ENCODE results near the gene DPM2.

Gene DPM2

DNA sequence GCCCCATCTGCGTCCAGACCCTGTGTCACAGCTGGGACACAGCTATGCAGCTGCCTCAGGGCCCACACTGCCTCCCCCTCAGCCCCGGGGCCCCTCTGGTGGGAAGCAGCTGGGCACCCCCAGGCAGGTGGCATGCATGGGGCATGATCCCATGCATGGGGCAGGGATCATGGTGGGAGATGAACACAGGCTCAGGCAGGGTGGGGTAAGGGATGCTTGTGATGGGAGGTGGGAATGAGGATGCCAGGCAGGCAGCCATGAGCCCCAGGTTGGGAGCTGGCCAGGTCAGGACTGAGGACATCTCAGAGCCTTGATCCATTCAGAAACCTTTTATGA, 23.5 kb upstream of the DPM2 start:
- H3K27ac ChIP-seq (ENCODE audit: low read length): no peak overlapping the region
- no peaks in the 10 kb centered on the region for H3K36me3 ChIP-seq (ENCODE audit: control insufficient read depth in 1 of 2, insufficient read depth in 2 of 2, low read length in 2 of 2)
- no peak overlapping the region for H3K4me3 ChIP-seq (ENCODE audit: low read depth in 1 of 2, low read length in 2 of 2)
- no peaks in the 10 kb centered on the region for H3K27me3 ChIP-seq (ENCODE audit: low read depth, low read length)
- H3K9me3 ChIP-seq (ENCODE audit: control insufficient read depth in 1 of 2, low read length in 2 of 2): no peaks in the 10 kb centered on the region
- peaks cover 36 to 44% of the 10 kb centered on the region in 2 donors for H3K4me1 ChIP-seq (ENCODE audit: control insufficient read depth in 1 of 2, insufficient read depth in 2 of 2, low read length in 2 of 2)

GRCh38 chr9:127960410-127961154, 22.9 kb upstream of the DPM2 start:
- Histone ChIP-seq H3K4me3 (ENCODE audit: low read depth in 1 of 2, low read length in 2 of 2) (no peak overlapping the region), H3K36me3 (ENCODE audit: control insufficient read depth in 1 of 2, insufficient read depth in 2 of 2, low read length in 2 of 2) (no peaks in the 10 kb centered on the region), H3K9me3 (ENCODE audit: control insufficient read depth in 1 of 2, low read length in 2 of 2) (no peaks in the 10 kb centered on the region), H3K4me1 (ENCODE audit: control insufficient read depth in 1 of 2, insufficient read depth in 2 of 2, low read length in 2 of 2) (peaks cover 35 to 47% of the 10 kb centered on the region in 2 donors), H3K27me3 (ENCODE audit: low read depth, low read length) (no peaks in the 10 kb centered on the region), H3K27ac (ENCODE audit: low read length) (peak overlapping the region; percentile 87)

- no peaks in the 10 kb centered on the region for H3K36me3 ChIP-seq (ENCODE audit: control insufficient read depth in 1 of 2, insufficient read depth in 2 of 2, low read length in 2 of 2)
- no peak overlapping the region for H3K4me3 ChIP-seq (ENCODE audit: low read depth in 1 of 2, low read length in 2 of 2)
- no peaks in the 10 kb centered on the region for H3K9me3 ChIP-seq (ENCODE audit: control insufficient read depth in 1 of 2, low read length in 2 of 2)
- peaks cover 33 to 54% of the 10 kb centered on the region in 2 donors for H3K4me1 ChIP-seq (ENCODE audit: control insufficient read depth in 1 of 2, insufficient read depth in 2 of 2, low read length in 2 of 2)
- peak overlapping the region; percentile 87 for H3K27ac ChIP-seq (ENCODE audit: low read length)
- H3K27me3 ChIP-seq (ENCODE audit: low read depth, low read length): no peaks in the 10 kb centered on the region
Measured at GRCh38 chr9:127959841-127960409, 22.3 kb upstream of the DPM2 start.

DNA sequence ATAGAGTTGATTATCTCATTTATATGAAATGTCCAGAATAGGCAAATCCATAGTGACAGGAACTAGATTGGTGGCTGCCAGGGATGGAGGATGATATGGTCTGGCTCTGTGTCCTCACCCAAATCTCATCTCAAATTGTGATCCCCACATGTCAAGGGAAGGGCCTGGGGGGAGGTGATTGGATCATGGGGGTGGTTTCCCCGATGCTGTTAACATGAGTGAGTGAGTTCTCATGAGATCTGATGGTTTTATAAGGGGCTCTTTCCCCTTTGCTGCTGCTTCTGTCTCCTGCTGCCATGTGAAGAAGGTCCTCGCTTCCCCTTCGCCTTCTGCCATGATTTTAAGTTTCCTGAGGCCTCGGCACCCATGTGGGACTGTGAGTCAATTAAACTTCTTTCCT, 21.7 kb upstream of the DPM2 start:
- no peak overlapping the region for H3K27ac ChIP-seq (ENCODE audit: low read length)
- no peaks in the 10 kb centered on the region for H3K27me3 ChIP-seq (ENCODE audit: low read depth, low read length)
- peaks cover 35 to 57% of the 10 kb centered on the region in 2 donors for H3K4me1 ChIP-seq (ENCODE audit: control insufficient read depth in 1 of 2, insufficient read depth in 2 of 2, low read length in 2 of 2)
- H3K4me3 ChIP-seq (ENCODE audit: low read depth in 1 of 2, low read length in 2 of 2): no peak overlapping the region
- H3K9me3 ChIP-seq (ENCODE audit: control insufficient read depth in 1 of 2, low read length in 2 of 2): no peaks in the 10 kb centered on the region
- no peaks in the 10 kb centered on the region for H3K36me3 ChIP-seq (ENCODE audit: control insufficient read depth in 1 of 2, insufficient read depth in 2 of 2, low read length in 2 of 2)

- Histone ChIP-seq H3K27ac (ENCODE audit: low read length) (no peak overlapping the region), H3K4me1 (ENCODE audit: control insufficient read depth in 1 of 2, insufficient read depth in 2 of 2, low read length in 2 of 2) (peaks cover 33 to 55% of the 10 kb centered on the region in 2 donors), H3K4me3 (ENCODE audit: low read depth in 1 of 2, low read length in 2 of 2) (no peak overlapping the region), H3K36me3 (ENCODE audit: control insufficient read depth in 1 of 2, insufficient read depth in 2 of 2, low read length in 2 of 2) (no peaks in the 10 kb centered on the region), H3K9me3 (ENCODE audit: control insufficient read depth in 1 of 2, low read length in 2 of 2) (no peaks in the 10 kb centered on the region), H3K27me3 (ENCODE audit: low read depth, low read length) (no peaks in the 10 kb centered on the region)
Measured at GRCh38 chr9:127958728-127959127, 21.1 kb upstream of the DPM2 start.

GRCh38 chr9:127955294-127956015, 17.8 kb upstream of the DPM2 start:
- H3K4me3 ChIP-seq (ENCODE audit: low read depth in 1 of 2, low read length in 2 of 2): no peak overlapping the region
- H3K9me3 ChIP-seq (ENCODE audit: control insufficient read depth in 1 of 2, low read length in 2 of 2): no peaks in the 10 kb centered on the region
- H3K36me3 ChIP-seq (ENCODE audit: control insufficient read depth in 1 of 2, insufficient read depth in 2 of 2, low read length in 2 of 2): no peaks in the 10 kb centered on the region
- H3K27ac ChIP-seq (ENCODE audit: low read length): peak overlapping the region; percentile 83
- H3K27me3 ChIP-seq (ENCODE audit: low read depth, low read length): no peaks in the 10 kb centered on the region
- H3K4me1 ChIP-seq (ENCODE audit: control insufficient read depth in 1 of 2, insufficient read depth in 2 of 2, low read length in 2 of 2): peaks cover 23 to 40% of the 10 kb centered on the region in 2 donors

DNA sequence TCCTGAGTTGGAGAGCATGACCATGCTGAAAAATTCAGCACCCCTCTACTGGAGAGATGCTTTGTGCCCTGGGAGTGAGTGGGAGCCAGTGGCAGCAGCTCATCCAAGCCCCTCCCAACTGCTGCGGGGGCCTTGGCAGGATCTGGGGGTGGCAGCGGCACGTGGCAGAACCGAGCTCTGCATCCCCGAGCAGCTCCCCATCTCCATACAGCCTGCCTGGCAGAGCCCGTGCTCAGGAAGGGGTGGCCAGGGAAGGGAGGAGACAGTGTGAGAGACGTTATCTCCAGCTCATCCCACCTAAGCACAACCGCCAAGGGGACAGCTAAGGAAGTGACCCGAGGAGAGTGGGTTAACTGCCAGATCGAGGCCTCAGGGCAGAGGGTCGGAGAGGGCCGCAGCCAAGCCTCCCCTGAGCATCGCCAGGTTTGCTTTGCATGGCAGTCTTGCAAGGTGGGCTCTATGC, 17.2 kb upstream of the DPM2 start:
- no peak overlapping the region for H3K4me3 ChIP-seq (ENCODE audit: low read depth in 1 of 2, low read length in 2 of 2)

GRCh38 chr9:127953768-127954505, 16.3 kb upstream of the DPM2 start:
- Histone ChIP-seq H3K27ac (ENCODE audit: low read length) (no peak overlapping the region), H3K9me3 (ENCODE audit: control insufficient read depth in 1 of 2, low read length in 2 of 2) (no peaks in the 10 kb centered on the region), H3K4me3 (ENCODE audit: low read depth in 1 of 2, low read length in 2 of 2) (no peak overlapping the region), H3K27me3 (ENCODE audit: low read depth, low read length) (no peaks in the 10 kb centered on the region), H3K4me1 (ENCODE audit: control insufficient read depth in 1 of 2, insufficient read depth in 2 of 2, low read length in 2 of 2) (peaks cover 17 to 43% of the 10 kb centered on the region in 2 donors), H3K36me3 (ENCODE audit: control insufficient read depth in 1 of 2, insufficient read depth in 2 of 2, low read length in 2 of 2) (no peaks in the 10 kb centered on the region)

More for the DNA sequence above, 17.2 kb upstream of the DPM2 start:
- peaks cover 17 to 38% of the 10 kb centered on the region in 2 donors for H3K4me1 ChIP-seq (ENCODE audit: control insufficient read depth in 1 of 2, insufficient read depth in 2 of 2, low read length in 2 of 2)
- peak overlapping the region; percentile 83 for H3K27ac ChIP-seq (ENCODE audit: low read length)
- no peaks in the 10 kb centered on the region for H3K9me3 ChIP-seq (ENCODE audit: control insufficient read depth in 1 of 2, low read length in 2 of 2)
- H3K27me3 ChIP-seq (ENCODE audit: low read depth, low read length): no peaks in the 10 kb centered on the region
- H3K36me3 ChIP-seq (ENCODE audit: control insufficient read depth in 1 of 2, insufficient read depth in 2 of 2, low read length in 2 of 2): no peaks in the 10 kb centered on the region

- Histone ChIP-seq H3K36me3 (ENCODE audit: control insufficient read depth in 1 of 2, insufficient read depth in 2 of 2, low read length in 2 of 2) (peaks cover under 1 to 2% of the 10 kb centered on the region in 2 donors), H3K4me1 (ENCODE audit: control insufficient read depth in 1 of 2, insufficient read depth in 2 of 2, low read length in 2 of 2) (peaks cover 17 to 43% of the 10 kb centered on the region in 2 donors), H3K27me3 (ENCODE audit: low read depth, low read length) (no peaks in the 10 kb centered on the region), H3K9me3 (ENCODE audit: control insufficient read depth in 1 of 2, low read length in 2 of 2) (no peaks in the 10 kb centered on the region), H3K27ac (ENCODE audit: low read length) (no peak overlapping the region), H3K4me3 (ENCODE audit: low read depth in 1 of 2, low read length in 2 of 2) (no peak overlapping the region)
Measured at GRCh38 chr9:127953154-127953553, 15.5 kb upstream of the DPM2 start.

GRCh38 chr9:127950513-127951289, 13.0 kb upstream of the DPM2 start:
- H3K27ac ChIP-seq (ENCODE audit: low read length): peak overlapping the region; percentile 63
- H3K9me3 ChIP-seq (ENCODE audit: control insufficient read depth in 1 of 2, low read length in 2 of 2): no peaks in the 10 kb centered on the region
- peaks cover 5 to 8% of the 10 kb centered on the region in 2 donors for H3K36me3 ChIP-seq (ENCODE audit: control insufficient read depth in 1 of 2, insufficient read depth in 2 of 2, low read length in 2 of 2)
- no peaks in the 10 kb centered on the region for H3K27me3 ChIP-seq (ENCODE audit: low read depth, low read length)
- H3K4me1 ChIP-seq (ENCODE audit: control insufficient read depth in 1 of 2, insufficient read depth in 2 of 2, low read length in 2 of 2): peaks cover 17 to 45% of the 10 kb centered on the region in 2 donors
- no peak overlapping the region for H3K4me3 ChIP-seq (ENCODE audit: low read depth in 1 of 2, low read length in 2 of 2)
